GM12878 (cell line): ENCODE data around the gene AOPEP.

Experiments
- BRCA1 ChIP-seq: IDR thresholded peaks from 2 replicates; pipeline ENCODE4 v1.6.1; 2011; ENCODE audit warnings: low read depth, low read length, improper control_type of control experiment
- EP300 ChIP-seq, 2 experiments: fragments of 150-350 bp in 1 of 2; IDR thresholded peaks; 2 replicates each; pipeline ENCODE4 v1.6.1; 2011 to 2012; ENCODE audit warnings: low read depth in 2 of 2, low read length in 2 of 2, borderline replicate concordance in 1 of 2, improper control_type of control experiment in 1 of 2, inconsistent platforms in 1 of 2; ENCODE audit not compliant: control insufficient read depth in 1 of 2
- HDAC6 ChIP-seq: fragments of 200-600 bp; sonication (generic); IDR thresholded peaks from one replicate; pipeline ENCODE4 v1.8.0; 2017; ENCODE audit warnings: antibody characterized with exemption; ENCODE audit not compliant: unreplicated experiment
- IKZF1 ChIP-seq: fragments of 450-650 bp; conservative IDR thresholded peaks from 2 replicates; pipeline ENCODE4 v1.6.1; 2017; ENCODE audit warnings: antibody characterized with exemption, mild to moderate bottlenecking
- IRF3 ChIP-seq: fragments of 450-650 bp; IDR thresholded peaks from 2 replicates; pipeline ENCODE4 v1.6.1; 2014; ENCODE audit warnings: mild to moderate bottlenecking
- MTA3 ChIP-seq: IDR thresholded peaks from 2 replicates; pipeline ENCODE4 v1.6.1; 2012; ENCODE audit warnings: low read length, inconsistent platforms, borderline replicate concordance
- NRF1 ChIP-seq: conservative IDR thresholded peaks from 2 replicates; pipeline ENCODE4 v1.6.1; 2011; ENCODE audit warnings: mild to moderate bottlenecking, low read depth, low read length, improper control_type of control experiment
- RAD21 ChIP-seq: IDR thresholded peaks from 2 replicates; pipeline ENCODE4 v1.6.1; 2011; ENCODE audit warnings: mild to moderate bottlenecking, low read depth, low read length, moderate library complexity; ENCODE audit not compliant: insufficient read depth
- TAF1 ChIP-seq: IDR thresholded peaks from 2 replicates; pipeline ENCODE4 v1.6.1; 2011; ENCODE audit warnings: mild to moderate bottlenecking, low read depth, low read length, borderline replicate concordance
- TBL1XR1 ChIP-seq: IDR thresholded peaks from 2 replicates; pipeline ENCODE4 v1.6.1; 2012; ENCODE audit warnings: low read depth, low read length, improper control_type of control experiment
- TF ChIP-seq, protein P1 (sequence below), 3 experiments: IDR thresholded peaks in 2 of 3; conservative IDR thresholded peaks in 1 of 3; 2 replicates each; pipeline ENCODE4 v1.5.1; 2011; ENCODE audit warnings: low read depth in 3 of 3, low read length in 3 of 3, mild to moderate bottlenecking in 3 of 3, control low read depth in 2 of 3, moderate library complexity in 2 of 3, inconsistent platforms in 1 of 3, mixed read lengths in 1 of 3; ENCODE audit not compliant: control insufficient read depth in 2 of 3, insufficient read depth in 1 of 3; ENCODE audit errors: extremely low read depth in 1 of 3
- TF ChIP-seq, protein P2 (sequence below): IDR thresholded peaks from 2 replicates; pipeline ENCODE4 v1.6.1; 2011; ENCODE audit warnings: low read depth, mild to moderate bottlenecking, low read length, moderate library complexity, borderline replicate concordance; ENCODE audit errors: extremely low read depth

GRCh38 chr9:95124582-95125367 lies 398.3 kb downstream of the AOPEP start:
- TF ChIP-seq RAD21 (no peak), NRF1 (no peak), MTA3 (no peak), EP300 (IDR thresholded peaks at IDR 0.05; ENCODE audit: borderline replicate concordance in 1 of 2, control insufficient read depth in 1 of 2, low read depth in 2 of 2, low read length in 2 of 2) (no peak), TBL1XR1 (no peak), TAF1 (no peak), IKZF1 (no peak), IRF3 (no peak), HDAC6 (no peak), BRCA1 (no peak)
- TF ChIP-seq, protein P1, sequence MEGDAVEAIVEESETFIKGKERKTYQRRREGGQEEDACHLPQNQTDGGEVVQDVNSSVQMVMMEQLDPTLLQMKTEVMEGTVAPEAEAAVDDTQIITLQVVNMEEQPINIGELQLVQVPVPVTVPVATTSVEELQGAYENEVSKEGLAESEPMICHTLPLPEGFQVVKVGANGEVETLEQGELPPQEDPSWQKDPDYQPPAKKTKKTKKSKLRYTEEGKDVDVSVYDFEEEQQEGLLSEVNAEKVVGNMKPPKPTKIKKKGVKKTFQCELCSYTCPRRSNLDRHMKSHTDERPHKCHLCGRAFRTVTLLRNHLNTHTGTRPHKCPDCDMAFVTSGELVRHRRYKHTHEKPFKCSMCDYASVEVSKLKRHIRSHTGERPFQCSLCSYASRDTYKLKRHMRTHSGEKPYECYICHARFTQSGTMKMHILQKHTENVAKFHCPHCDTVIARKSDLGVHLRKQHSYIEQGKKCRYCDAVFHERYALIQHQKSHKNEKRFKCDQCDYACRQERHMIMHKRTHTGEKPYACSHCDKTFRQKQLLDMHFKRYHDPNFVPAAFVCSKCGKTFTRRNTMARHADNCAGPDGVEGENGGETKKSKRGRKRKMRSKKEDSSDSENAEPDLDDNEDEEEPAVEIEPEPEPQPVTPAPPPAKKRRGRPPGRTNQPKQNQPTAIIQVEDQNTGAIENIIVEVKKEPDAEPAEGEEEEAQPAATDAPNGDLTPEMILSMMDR (IDR thresholded peaks at IDR 0.05 in 2 of 3, conservative IDR thresholded peaks at IDR 0.05 in 1 of 3; ENCODE audit: control insufficient read depth in 2 of 3, extremely low read depth in 1 of 3, insufficient read depth in 1 of 3, low read depth in 3 of 3, low read length in 3 of 3): peak in 2 of 3 experiments; percentile 12 to 17; a peak in 1 of 6 replicates
- TF ChIP-seq, protein P2, sequence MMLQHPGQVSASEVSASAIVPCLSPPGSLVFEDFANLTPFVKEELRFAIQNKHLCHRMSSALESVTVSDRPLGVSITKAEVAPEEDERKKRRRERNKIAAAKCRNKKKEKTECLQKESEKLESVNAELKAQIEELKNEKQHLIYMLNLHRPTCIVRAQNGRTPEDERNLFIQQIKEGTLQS: no peak
